Coronary artery (tissue), 2 donors: ENCODE data around the gene TACC2.
A peak's percentile ranks its signal among the peaks of the same experiment; 100 is the strongest.

ENCODE experiments used
- DNase-seq: peaks from one replicate; pipeline ENCODE4 v3.0.0-alpha.2; 2017; ENCODE audit warnings: low spot score
- H3K27ac ChIP-seq, 2 donors: fragments of 200-600 bp; sonication (generic); one replicate each; pipeline ENCODE4 v1.5.1; 2016 to 2019
- H3K4me3 ChIP-seq: fragments of 200-600 bp; sonication (generic); 2 replicates; pipeline ENCODE4 v1.5.1; 2016; ENCODE audit warnings: mild to moderate bottlenecking, moderate library complexity
- CTCF ChIP-seq: fragments of 200-600 bp; sonication (generic); IDR thresholded peaks from one replicate; pipeline ENCODE4 v1.5.1; 2019; ENCODE audit warnings: antibody characterized with exemption

TACC2 gene

GRCh38 chr10:121974019-121974534 lies 14.9 kb upstream of the TACC2 start:
- H3K27ac ChIP-seq: peak overlapping the region; percentile 91 to 95
- H3K4me3 ChIP-seq: peak overlapping the region; percentile 85
- no peak for TF ChIP-seq CTCF
- DNase-seq: no peak

GRCh38 chr10:121974535-121975294 lies 14.2 kb upstream of the TACC2 start, which contains the start of gene NSMCE4A:
NSMCE4A (minus strand) TSS chr10:121975217; CDS start chr10:121975165, 52 bp downstream.
- no peak for TF ChIP-seq CTCF
- Histone ChIP-seq H3K27ac (peak within 1 kb of the TSS; percentile 91 to 95), H3K4me3 (peak within 1 kb of the TSS; percentile 85)
- peak; percentile 83 for DNase-seq

GRCh38 chr10:121975295-121976086 lies 13.5 kb upstream of the TACC2 start:
- TF ChIP-seq CTCF: peak; percentile 57
- Histone ChIP-seq H3K4me3 (peak overlapping the region; percentile 85), H3K27ac (peak overlapping the region; percentile 91 to 95)
- no peak for DNase-seq

GRCh38 chr10:121976607-121977006 lies 12.4 kb upstream of the TACC2 start:
- H3K27ac ChIP-seq: no peak overlapping the region
- no peak overlapping the region for H3K4me3 ChIP-seq
- DNase-seq: no peak
- no peak for TF ChIP-seq CTCF

GRCh38 chr10:121978511-121978910 lies 10.5 kb upstream of the TACC2 start:
- TF ChIP-seq CTCF: no peak
- H3K4me3 ChIP-seq: no peak overlapping the region
- DNase-seq: no peak
- H3K27ac ChIP-seq: no peak overlapping the region

GRCh38 chr10:121981346-121981745 lies 7.6 kb upstream of the TACC2 start:
- TF ChIP-seq CTCF: no peak
- Histone ChIP-seq H3K4me3 (no peak overlapping the region), H3K27ac (no peak overlapping the region)
- DNase-seq: no peak
